Neural progenitor cell (in vitro differentiated cells): Measurements from ENCODE around the gene TAS2R41.

Experiments
- CTCF ChIP-seq: fragments of 200-600 bp; sonication (generic); IDR thresholded peaks from 2 replicates; pipeline ENCODE4 v1.5.1; 2017; ENCODE audit warnings: antibody characterized with exemption, mild to moderate bottlenecking
- EZH2 ChIP-seq: fragments of 200-600 bp; sonication (generic); IDR thresholded peaks from 2 replicates; pipeline ENCODE4 v1.6.1; 2017; ENCODE audit warnings: antibody characterized with exemption, mild to moderate bottlenecking, moderate library complexity
- EZH2phosphoT487 ChIP-seq: fragments of 200-600 bp; sonication (generic); IDR thresholded peaks from 2 replicates; pipeline ENCODE4 v1.6.1; 2017; ENCODE audit warnings: antibody characterized with exemption

GRCh38 chr7:143458263-143458662 lies 19.4 kb upstream of the TAS2R41 start:
- TF ChIP-seq CTCF = no peak
- no peak for TF ChIP-seq EZH2
- TF ChIP-seq EZH2phosphoT487 = no peak
